Right lobe of liver (tissue), 4 donors: ENCODE data around the gene WDR6.

Experiments
- POLR2A ChIP-seq: fragments of 450-650 bp; IDR thresholded peaks from one replicate; pipeline ENCODE4 v1.6.1; 2017; ENCODE audit warnings: antibody characterized with exemption, mild to moderate bottlenecking
- TF ChIP-seq, protein P1 (sequence below), 4 donors: fragments of 200-600 bp in 3 of 4; fragments of 450-650 bp in 1 of 4; IDR thresholded peaks; one replicate each; pipeline versions ENCODE4 v1.5.1 to v1.8.0; 2016 to 2022; ENCODE audit warnings: antibody characterized with exemption in 4 of 4, mild to moderate bottlenecking in 2 of 4
- donor health status: DM: no; HTN: no; CAD: no.
- donor health status: DM: no; HTN: no; CAD: no.
- donor health status: DM: no; HTN: yes; CAD: no.

DNA sequence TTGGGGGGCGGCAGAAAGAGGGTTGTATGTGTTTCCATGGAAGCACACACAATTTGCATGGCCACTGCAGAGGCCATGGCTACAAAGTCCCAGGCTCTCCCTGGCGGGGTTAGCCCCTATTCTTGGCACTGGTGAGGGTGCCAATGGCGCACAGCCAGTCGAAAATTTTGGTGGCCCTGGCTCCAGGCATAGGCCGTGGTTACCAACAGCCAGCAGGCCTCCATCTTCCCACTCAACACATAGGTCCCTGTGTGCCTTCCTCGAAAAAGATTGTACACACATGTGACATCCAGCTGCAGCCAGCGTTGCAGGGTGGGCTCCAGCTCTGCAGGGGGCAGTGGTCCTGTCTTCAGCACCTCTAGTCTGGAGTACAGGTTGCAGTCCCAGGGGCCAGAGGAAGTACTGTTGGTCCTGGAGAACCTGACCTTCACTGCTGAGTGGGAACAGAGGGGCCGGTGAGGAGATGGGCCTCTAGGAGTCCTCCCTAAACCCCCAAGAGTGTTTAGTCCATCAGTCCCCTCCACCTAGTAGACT, 10.0 kb upstream of the WDR6 start:
- TF ChIP-seq, protein P1, sequence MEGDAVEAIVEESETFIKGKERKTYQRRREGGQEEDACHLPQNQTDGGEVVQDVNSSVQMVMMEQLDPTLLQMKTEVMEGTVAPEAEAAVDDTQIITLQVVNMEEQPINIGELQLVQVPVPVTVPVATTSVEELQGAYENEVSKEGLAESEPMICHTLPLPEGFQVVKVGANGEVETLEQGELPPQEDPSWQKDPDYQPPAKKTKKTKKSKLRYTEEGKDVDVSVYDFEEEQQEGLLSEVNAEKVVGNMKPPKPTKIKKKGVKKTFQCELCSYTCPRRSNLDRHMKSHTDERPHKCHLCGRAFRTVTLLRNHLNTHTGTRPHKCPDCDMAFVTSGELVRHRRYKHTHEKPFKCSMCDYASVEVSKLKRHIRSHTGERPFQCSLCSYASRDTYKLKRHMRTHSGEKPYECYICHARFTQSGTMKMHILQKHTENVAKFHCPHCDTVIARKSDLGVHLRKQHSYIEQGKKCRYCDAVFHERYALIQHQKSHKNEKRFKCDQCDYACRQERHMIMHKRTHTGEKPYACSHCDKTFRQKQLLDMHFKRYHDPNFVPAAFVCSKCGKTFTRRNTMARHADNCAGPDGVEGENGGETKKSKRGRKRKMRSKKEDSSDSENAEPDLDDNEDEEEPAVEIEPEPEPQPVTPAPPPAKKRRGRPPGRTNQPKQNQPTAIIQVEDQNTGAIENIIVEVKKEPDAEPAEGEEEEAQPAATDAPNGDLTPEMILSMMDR (IDR thresholded peaks at IDR 0.05), result no peak
- no peak for TF ChIP-seq POLR2A
